ENCODE measurements around the gene SLAMF8.

GRCh38 chr1:159870704-159871103 lies 44.0 kb downstream of the SLAMF8 start:
- no peak for TF ChIP-seq CTCF (IDR thresholded peaks at IDR 0.05)
- no peak for TF ChIP-seq POLR2A (IDR thresholded peaks at IDR 0.05)

All from body of pancreas (tissue), 4 donors.